H9 (cell line): Measurements from ENCODE around the gene PCDHB13. TPM values are rescaled to one million over a fixed set of nuclear protein-coding genes. Genes with fewer than 3 reads are reported as not detected.
"Not testable (repeated sequence)": the region's sequence is repeated elsewhere in the genome, so short reads cannot be mapped to it uniquely, and the experiment has no call there.

Experiments used
- DNase-seq: peaks from one replicate; pipeline ENCODE4 v3.0.0-alpha.2; 2017
- H2AFZ ChIP-seq: one replicate; pipeline ENCODE4 v1.6.1; 2013; ENCODE audit warnings: mild to moderate bottlenecking, low read length, control low read depth, moderate library complexity
- H2AK5ac ChIP-seq: 2 replicates; pipeline ENCODE4 v1.6.1; 2013; ENCODE audit warnings: low read length, control low read depth, mixed read lengths; ENCODE audit not compliant: insufficient read length
- H2BK120ac ChIP-seq: one replicate; pipeline ENCODE4 v1.6.1; 2013; ENCODE audit warnings: low read depth, mild to moderate bottlenecking, low read length, control low read depth, inconsistent platforms; ENCODE audit not compliant: poor library complexity, severe bottlenecking
- H2BK12ac ChIP-seq: 2 replicates; pipeline ENCODE4 v1.6.1; 2013; ENCODE audit warnings: low read length, control low read depth, mixed read lengths, low read depth; ENCODE audit not compliant: insufficient read length
- H2BK15ac ChIP-seq: 2 replicates; pipeline ENCODE4 v1.6.1; 2013; ENCODE audit warnings: low read depth, low read length, control low read depth
- H2BK20ac ChIP-seq: one replicate; pipeline ENCODE4 v1.6.1; 2013; ENCODE audit warnings: low read depth, mild to moderate bottlenecking, low read length, control low read depth, inconsistent platforms; ENCODE audit not compliant: poor library complexity, severe bottlenecking
- H2BK5ac ChIP-seq: 2 replicates; pipeline ENCODE4 v1.6.1; 2013; ENCODE audit warnings: low read length, control low read depth, mixed read lengths; ENCODE audit not compliant: insufficient read length
- H3K14ac ChIP-seq: 2 replicates; pipeline ENCODE4 v1.6.1; 2013; ENCODE audit warnings: low read length, control low read depth; ENCODE audit not compliant: insufficient read depth
- H3K18ac ChIP-seq: 2 replicates; pipeline ENCODE4 v1.6.1; 2013; ENCODE audit warnings: low read depth, mild to moderate bottlenecking, mixed read lengths, low read length, control low read depth; ENCODE audit not compliant: insufficient read length
- H3K23ac ChIP-seq: 2 replicates; pipeline ENCODE4 v1.6.1; 2013; ENCODE audit warnings: low read length, control low read depth, mixed read lengths, low read depth; ENCODE audit not compliant: insufficient read length
- H3K23me2 ChIP-seq: 2 replicates; pipeline ENCODE4 v1.6.1; 2013; ENCODE audit warnings: low read depth, mild to moderate bottlenecking, mixed read lengths, low read length, control low read depth; ENCODE audit not compliant: insufficient read length, poor library complexity, severe bottlenecking
- H3K27ac ChIP-seq: 2 replicates; pipeline ENCODE4 v1.5.1; 2013; ENCODE audit warnings: low read length, control low read depth, mixed read lengths, low read depth; ENCODE audit not compliant: insufficient read length
- H3K27me3 ChIP-seq: 2 replicates; pipeline ENCODE4 v1.6.1; 2013; ENCODE audit warnings: low read length, control low read depth, inconsistent platforms; ENCODE audit not compliant: insufficient read depth
- H3K4ac ChIP-seq: 2 replicates; pipeline ENCODE4 v1.6.1; 2013; ENCODE audit warnings: low read depth, mild to moderate bottlenecking, control low read depth, inconsistent platforms, low read length, moderate library complexity
- H3K4me1 ChIP-seq: 2 replicates; pipeline ENCODE4 v1.6.1; 2013; ENCODE audit warnings: low read length, control low read depth, inconsistent platforms; ENCODE audit not compliant: insufficient read depth
- H3K4me2 ChIP-seq: 2 replicates; pipeline ENCODE4 v1.6.1; 2013; ENCODE audit warnings: low read length, control low read depth, mixed read lengths; ENCODE audit not compliant: insufficient read length, insufficient read depth
- H3K56ac ChIP-seq: 2 replicates; pipeline ENCODE4 v1.6.1; 2013; ENCODE audit warnings: low read depth, mild to moderate bottlenecking, mixed read lengths, low read length, control low read depth; ENCODE audit not compliant: insufficient read length
- H3K79me1 ChIP-seq: 2 replicates; pipeline ENCODE4 v1.6.1; 2013; ENCODE audit warnings: low read depth, mild to moderate bottlenecking, moderate library complexity, low read length, control low read depth, inconsistent platforms; ENCODE audit not compliant: insufficient read depth, poor library complexity, severe bottlenecking
- H3K79me2 ChIP-seq: 2 replicates; pipeline ENCODE4 v1.6.1; 2013; ENCODE audit warnings: low read length, control low read depth, inconsistent platforms; ENCODE audit not compliant: insufficient read depth
- H3K9ac ChIP-seq: 2 replicates; pipeline ENCODE4 v1.6.1; 2013; ENCODE audit warnings: low read length, control low read depth, mixed read lengths; ENCODE audit not compliant: insufficient read length; ENCODE audit errors: extremely low read depth
- H3K9me3 ChIP-seq: one replicate; pipeline ENCODE4 v1.6.1; 2013; ENCODE audit warnings: low read depth, low read length, inconsistent platforms; ENCODE audit not compliant: control insufficient read depth
- H3T11ph ChIP-seq: one replicate; pipeline ENCODE4 v1.6.1; 2013; ENCODE audit warnings: mild to moderate bottlenecking, low read length, control low read depth, inconsistent platforms
- H4K20me1 ChIP-seq: one replicate; pipeline ENCODE4 v1.6.1; 2013; ENCODE audit not compliant: control insufficient read depth, insufficient read length, insufficient read depth
- H4K5ac ChIP-seq: 2 replicates; pipeline ENCODE4 v1.6.1; 2013; ENCODE audit warnings: low read depth, mild to moderate bottlenecking, mixed read lengths, low read length, control low read depth; ENCODE audit not compliant: insufficient read length
- H4K8ac ChIP-seq: replicated peaks from 2 replicates; pipeline ENCODE4 v1.6.1; 2013; ENCODE audit warnings: low read length, control low read depth, mixed read lengths, low read depth; ENCODE audit not compliant: insufficient read length
- H4K91ac ChIP-seq: 2 replicates; pipeline ENCODE4 v1.6.1; 2013; ENCODE audit warnings: low read depth, mild to moderate bottlenecking, moderate library complexity, mixed read lengths, low read length, control low read depth; ENCODE audit not compliant: insufficient read length
- H3K27ac Mint-ChIP-seq, 3 experiments: 2 replicates in 2 of 3; 3 replicates in 1 of 3; pipeline ENCODE4 v1.8.0; 2020 to 2021; ENCODE audit warnings: mixed read lengths in 3 of 3, mild to moderate bottlenecking in 1 of 3, moderate library complexity in 1 of 3
- H3K27me3 Mint-ChIP-seq: 2 replicates; pipeline ENCODE4 v1.8.0; 2021; ENCODE audit warnings: low read depth, mild to moderate bottlenecking, moderate library complexity, mixed read lengths
- H3K36me3 Mint-ChIP-seq, 3 experiments: 2 replicates in 2 of 3; 3 replicates in 1 of 3; pipeline ENCODE4 v1.8.0; 2020 to 2021; ENCODE audit warnings: low read depth in 3 of 3, mixed read lengths in 3 of 3; ENCODE audit not compliant: insufficient read depth in 1 of 3
- H3K4me1 Mint-ChIP-seq, 2 experiments: 2 replicates each; pipeline ENCODE4 v1.8.0; 2020; ENCODE audit warnings: mixed read lengths in 2 of 2
- H3K4me3 Mint-ChIP-seq, 2 experiments: 2 replicates in 1 of 2; 3 replicates in 1 of 2; pipeline ENCODE4 v1.8.0; 2020 to 2021; ENCODE audit warnings: mild to moderate bottlenecking in 2 of 2, mixed read lengths in 2 of 2, moderate library complexity in 1 of 2
- H3K9me3 Mint-ChIP-seq, 2 experiments: 2 replicates in 1 of 2; 3 replicates in 1 of 2; pipeline ENCODE4 v1.8.0; 2020; ENCODE audit warnings: mild to moderate bottlenecking in 2 of 2, mixed read lengths in 2 of 2, moderate library complexity in 1 of 2
- WGBS: extraction: QIAGEN DNeasy Blood & Tissue Kit; methylation state at CpG from one replicate; pipeline ENCODE4 v1.1.7; 2013; ENCODE audit warnings: missing lambda C conversion rate, low lambda C conversion rate, mixed read lengths; ENCODE audit not compliant: insufficient read length; ENCODE audit errors: extremely low coverage; 5-methylcytosine and 5-hydroxymethylcytosine counted together
- total RNA-seq: library from RNA; stranded (reverse); gene quantifications from 2 replicates; pipeline ENCODE4 v1.2.1, GENCODE V29; 2021

PCDHB13 gene
- total RNA-seq, 1 experiment from 2014 or later: 1.7 TPM

- not testable (repeated sequence) for DNase-seq, H2AFZ ChIP-seq, H2BK20ac ChIP-seq, H3K18ac ChIP-seq, H3K79me2 ChIP-seq, H2AK5ac ChIP-seq, H4K91ac ChIP-seq, H3T11ph ChIP-seq, H3K9ac ChIP-seq, H3K23me2 ChIP-seq, H3K14ac ChIP-seq, H3K4me3 Mint-ChIP-seq, H3K27ac ChIP-seq, H4K20me1 ChIP-seq, H3K27me3 ChIP-seq, H4K8ac ChIP-seq, H2BK15ac ChIP-seq, H3K27ac Mint-ChIP-seq, H2BK12ac ChIP-seq, H3K4me1 ChIP-seq, H2BK120ac ChIP-seq, H3K23ac ChIP-seq, H3K4ac ChIP-seq, H3K4me2 ChIP-seq, H3K56ac ChIP-seq, H4K5ac ChIP-seq, H3K79me1 ChIP-seq, H3K9me3 ChIP-seq, H2BK5ac ChIP-seq
- Mint-ChIP-seq H3K27me3 (peaks cover 16% of the 10 kb centered on the region), H3K4me1 (peaks cover 4 to 14% of the 10 kb centered on the region in 2 experiments; a peak in 3 of 4 replicates), H3K36me3 (peaks cover 11 to 23% (median 16%) of the 10 kb centered on the region in 3 experiments), H3K9me3 (peaks cover 25 to 31% of the 10 kb centered on the region in 2 experiments)
- no CpG with 5 or more reads among the region's 27 CpGs for WGBS
Measured at GRCh38 chr5:141210849-141211248, 2.9 kb upstream of the PCDHB13 start.

GRCh38 chr5:141214583-141214982 is 864 bp downstream of the PCDHB13 start:
- H3K27me3 Mint-ChIP-seq: peaks cover 16% of the 10 kb centered on the region
- H3K23me2 ChIP-seq, H2AFZ ChIP-seq, H2BK5ac ChIP-seq, DNase-seq, H3K14ac ChIP-seq, H3K27me3 ChIP-seq, H3K9me3 ChIP-seq, H2BK120ac ChIP-seq, H2AK5ac ChIP-seq, H3K79me2 ChIP-seq, H3K9ac ChIP-seq, H3K79me1 ChIP-seq, H3K23ac ChIP-seq, H3K56ac ChIP-seq, H3K27ac ChIP-seq, H3K4me1 ChIP-seq, H3K4me2 ChIP-seq, H3T11ph ChIP-seq, H4K91ac ChIP-seq, H4K5ac ChIP-seq, H2BK15ac ChIP-seq, H2BK20ac ChIP-seq, H3K4me3 Mint-ChIP-seq, H3K4me1 Mint-ChIP-seq, H3K18ac ChIP-seq, H4K20me1 ChIP-seq, H3K27ac Mint-ChIP-seq, H2BK12ac ChIP-seq, H4K8ac ChIP-seq, H3K4ac ChIP-seq: not testable (repeated sequence)
- no CpG with 5 or more reads among the region's 12 CpGs for WGBS
- peaks cover 12 to 29% (median 20%) of the 10 kb centered on the region in 3 experiments for H3K36me3 Mint-ChIP-seq
- peaks cover 29 to 33% of the 10 kb centered on the region in 2 experiments for H3K9me3 Mint-ChIP-seq
